AG04450 (cell line): ENCODE results near the gene PSAP. TPM values are rescaled to one million over a fixed set of nuclear protein-coding genes. Genes with fewer than 3 reads are reported as not detected.

Experiments
- CTCF ChIA-PET: fragments of 300-600, 350-600 bp; formaldehyde crosslinking; extraction: SDS; loops from one replicate; lab custom pipeline; 2022; ENCODE audit warnings: antibody characterized with exemption, inconsistent platforms; lab: Charles Lee
- POLR2A ChIA-PET: fragments of 350-600 bp; formaldehyde crosslinking; extraction: SDS; loops from one replicate; lab custom pipeline; 2021; ENCODE audit warnings: antibody characterized with exemption, inconsistent platforms; lab: Yijun Ruan, JAX
- DNase-seq: peaks from one replicate; pipeline ENCODE4 v3.0.0-alpha.2; 2011; ENCODE audit warnings: low read depth, low spot score
- H3K27ac ChIP-seq: one replicate; pipeline ENCODE4 v1.5.1; 2012; ENCODE audit warnings: low read depth, low read length, control low read depth
- H3K27me3 ChIP-seq: one replicate; pipeline ENCODE4 v1.6.0; 2012; ENCODE audit warnings: low read length; ENCODE audit not compliant: control insufficient read depth, insufficient read depth
- H3K4me3 ChIP-seq: 2 replicates; pipeline ENCODE4 v1.5.1; 2011; ENCODE audit warnings: mild to moderate bottlenecking, low read depth, low read length, control low read depth
- H3K9me3 ChIP-seq: 2 replicates; pipeline ENCODE4 v1.5.1; 2012; ENCODE audit warnings: low read length; ENCODE audit not compliant: control insufficient read depth, insufficient read depth
- polyA plus RNA-seq: library from polyadenylated mRNA; depleted of rRNA; stranded (reverse); fragments of >200 nt; gene quantifications from 2 replicates; pipeline ENCODE4 v1.2.3, GENCODE V29; 2011
- TF ChIP-seq, protein P1 (sequence below): IDR thresholded peaks from 2 replicates; pipeline ENCODE4 v1.5.1; 2011; ENCODE audit warnings: low read depth, low read length, control low read depth, inconsistent platforms

Gene PSAP
- polyA plus RNA-seq, 1 experiment: 1,594 TPM

DNA sequence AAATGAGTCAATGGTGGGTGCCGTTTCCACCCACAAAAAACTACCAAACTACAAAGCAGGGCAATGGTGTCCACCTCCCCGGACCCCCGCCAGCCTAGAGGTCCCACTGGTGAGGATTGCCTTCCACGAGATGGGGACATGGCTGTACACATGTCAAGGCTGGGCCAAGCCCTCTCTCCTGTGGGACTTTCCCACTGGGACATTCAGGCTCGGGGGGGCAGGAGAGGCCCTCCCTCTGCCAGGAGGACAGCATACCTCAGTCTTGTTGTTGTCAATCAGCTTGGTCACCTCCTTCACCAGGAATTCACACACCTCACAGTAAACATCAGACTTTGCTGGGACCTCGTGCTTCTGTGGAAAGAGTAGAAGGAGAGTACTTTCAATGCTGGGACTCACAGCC, 31.1 kb downstream of the PSAP start:
- no peak overlapping the region for H3K4me3 ChIP-seq
- H3K27ac ChIP-seq: no peak overlapping the region
- H3K9me3 ChIP-seq: no peaks in the 10 kb centered on the region; the same call in 1 of the 2 replicates
- no peaks in the 10 kb centered on the region for H3K27me3 ChIP-seq
- DNase-seq: no peak
- ChIA-PET POLR2A (no interaction called here), CTCF (no interaction called here)
- TF ChIP-seq, protein P1, sequence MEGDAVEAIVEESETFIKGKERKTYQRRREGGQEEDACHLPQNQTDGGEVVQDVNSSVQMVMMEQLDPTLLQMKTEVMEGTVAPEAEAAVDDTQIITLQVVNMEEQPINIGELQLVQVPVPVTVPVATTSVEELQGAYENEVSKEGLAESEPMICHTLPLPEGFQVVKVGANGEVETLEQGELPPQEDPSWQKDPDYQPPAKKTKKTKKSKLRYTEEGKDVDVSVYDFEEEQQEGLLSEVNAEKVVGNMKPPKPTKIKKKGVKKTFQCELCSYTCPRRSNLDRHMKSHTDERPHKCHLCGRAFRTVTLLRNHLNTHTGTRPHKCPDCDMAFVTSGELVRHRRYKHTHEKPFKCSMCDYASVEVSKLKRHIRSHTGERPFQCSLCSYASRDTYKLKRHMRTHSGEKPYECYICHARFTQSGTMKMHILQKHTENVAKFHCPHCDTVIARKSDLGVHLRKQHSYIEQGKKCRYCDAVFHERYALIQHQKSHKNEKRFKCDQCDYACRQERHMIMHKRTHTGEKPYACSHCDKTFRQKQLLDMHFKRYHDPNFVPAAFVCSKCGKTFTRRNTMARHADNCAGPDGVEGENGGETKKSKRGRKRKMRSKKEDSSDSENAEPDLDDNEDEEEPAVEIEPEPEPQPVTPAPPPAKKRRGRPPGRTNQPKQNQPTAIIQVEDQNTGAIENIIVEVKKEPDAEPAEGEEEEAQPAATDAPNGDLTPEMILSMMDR: no peak

DNA sequence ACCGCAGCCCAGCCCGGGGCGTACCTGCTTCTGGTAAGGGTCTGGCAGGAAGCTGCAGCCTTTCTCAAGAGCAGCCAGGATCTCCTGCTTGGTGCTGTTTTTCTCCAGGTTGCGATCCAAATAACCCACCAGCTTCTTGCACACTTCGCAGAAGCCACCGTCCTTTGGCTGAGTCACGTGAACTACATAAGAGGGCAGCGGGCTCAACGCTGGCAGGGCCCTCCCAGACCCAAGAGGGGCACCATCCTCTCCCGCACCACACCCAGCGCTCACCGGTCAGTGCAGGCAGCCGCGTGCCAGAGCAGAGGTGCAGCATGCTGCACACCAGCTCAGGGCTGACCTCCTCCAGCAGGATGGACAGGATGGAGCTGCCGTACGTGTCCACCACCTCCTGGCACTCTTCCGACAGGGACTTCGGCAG, 31.6 kb downstream of the PSAP start:
- no peaks in the 10 kb centered on the region for H3K27me3 ChIP-seq
- no peak overlapping the region for H3K27ac ChIP-seq
- no peaks in the 10 kb centered on the region; the same call in 1 of the 2 replicates for H3K9me3 ChIP-seq
- no peak for DNase-seq
- ChIA-PET CTCF (no interaction called here), POLR2A (no interaction called here)
- H3K4me3 ChIP-seq: no peak overlapping the region
- TF ChIP-seq, protein P1: no peak

DNA sequence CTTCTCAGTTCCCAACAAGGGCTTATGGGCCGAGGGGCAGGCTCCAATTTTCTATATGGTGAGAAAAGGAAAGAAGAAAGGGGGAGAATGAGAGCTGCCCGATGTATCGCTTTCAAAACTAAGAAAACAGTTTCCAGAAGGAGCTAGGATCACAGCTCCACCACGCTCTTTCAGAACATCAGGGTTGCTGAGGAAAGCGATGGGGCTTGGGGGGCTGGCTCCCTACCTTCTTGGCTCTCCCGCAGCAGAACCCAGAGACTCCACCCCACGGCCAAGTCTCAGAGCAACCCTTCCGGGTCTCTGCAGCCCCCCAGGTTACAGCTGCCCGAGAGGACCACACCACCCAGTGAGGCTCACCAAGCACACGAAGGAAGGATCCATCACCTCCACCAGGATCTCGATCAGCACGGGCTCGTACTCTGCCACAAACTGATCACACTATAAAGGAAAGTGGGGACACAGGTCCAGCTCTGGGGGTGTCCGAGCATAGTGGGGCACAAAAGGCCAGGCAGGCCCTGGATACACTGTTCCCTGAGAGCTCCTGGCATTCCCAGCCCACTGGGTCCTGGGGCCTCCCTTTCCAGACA, 32.3 kb downstream of the PSAP start:
- DNase-seq: no peak
- ChIA-PET CTCF (no interaction called here), POLR2A (interaction anchor here (0.6 kb wide), 1 partner anchor 77 kb away, joined by 3 read pairs; no protein-coding TSS in a partner anchor)
- TF ChIP-seq, protein P1: no peak
- Histone ChIP-seq H3K27me3 (no peaks in the 10 kb centered on the region), H3K4me3 (no peak overlapping the region), H3K9me3 (no peaks in the 10 kb centered on the region; the same call in 1 of the 2 replicates), H3K27ac (no peak overlapping the region)

DNA sequence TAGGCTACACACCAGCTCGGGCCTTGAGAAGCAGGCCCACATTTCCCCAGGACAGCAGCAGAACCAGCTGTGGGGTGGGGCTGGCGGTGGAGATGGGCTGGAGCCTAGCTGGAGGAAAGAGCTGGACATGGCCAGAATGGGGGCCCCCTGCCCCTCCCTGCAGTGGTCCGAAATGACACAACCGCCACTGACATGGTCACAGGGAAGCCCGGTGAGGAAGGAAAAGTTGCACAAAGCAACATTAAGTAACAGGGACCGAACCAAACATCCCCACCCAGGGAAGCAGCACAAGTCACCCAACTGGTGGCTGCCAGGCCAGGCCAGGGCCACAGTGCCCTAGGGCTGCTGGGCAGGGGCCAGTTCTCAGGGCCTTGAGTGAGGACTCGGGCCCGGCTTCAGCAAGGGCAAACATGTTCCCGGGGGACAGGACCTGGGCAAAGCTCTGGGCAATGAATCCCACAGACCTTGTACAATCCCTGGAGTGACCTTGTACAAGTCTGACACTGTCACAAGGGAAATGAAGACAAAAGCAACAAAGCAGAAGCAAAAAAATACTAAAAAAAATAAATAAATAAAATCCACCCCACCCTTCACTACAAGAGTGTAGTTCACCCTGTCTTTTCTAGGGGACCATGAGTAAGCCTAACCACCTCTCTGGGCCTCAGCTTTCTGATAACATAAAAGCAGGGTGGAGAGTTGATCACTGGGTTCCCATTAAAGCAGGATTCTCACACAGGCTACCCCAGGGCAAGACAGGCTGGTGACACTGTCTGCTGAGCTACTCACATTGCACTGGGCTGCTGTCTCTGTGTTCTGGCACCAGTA, 33.0 kb downstream of the PSAP start:
- CTCF ChIA-PET: no interaction called here
- no peaks in the 10 kb centered on the region; the same call in 1 of the 2 replicates for H3K9me3 ChIP-seq
- H3K27me3 ChIP-seq: no peaks in the 10 kb centered on the region
- POLR2A ChIA-PET: interaction anchor here (0.6 to 1.0 kb wide), 2 partner anchors 78 to 453 kb away, joined by 3 read pairs; no protein-coding TSS in a partner anchor
- no peak overlapping the region for H3K27ac ChIP-seq
- no peak for DNase-seq
- H3K4me3 ChIP-seq: no peak overlapping the region
- TF ChIP-seq, protein P1: no peak
